Gastrocnemius medialis (tissue), 4 donors: ENCODE results near the gene EGFR. TPM values are rescaled to one million over a fixed set of nuclear protein-coding genes. Genes with fewer than 3 reads are reported as not detected.

Experiments
- ATAC-seq, 2 donors: fragments of 150-250 bp; one replicate each; pipeline ENCODE4 v1.9.1; 2016
- DNase-seq, 2 donors: peaks; one replicate each; pipeline ENCODE4 v3.0.0-alpha.2; 2019
- H3K27ac ChIP-seq, 4 donors: fragments of 200-600 bp; sonication (generic); 1 replicate in 1 of 4; 2 replicates in 3 of 4; pipeline ENCODE4 v1.5.1; 2016 to 2018; ENCODE audit warnings: mild to moderate bottlenecking in 2 of 4, moderate library complexity in 1 of 4
- H3K27me3 ChIP-seq, 3 donors: fragments of 200-600 bp; sonication (generic) in 2 of 3; 1 replicate in 1 of 3; 2 replicates in 2 of 3; pipeline versions ENCODE4 v1.5.1 to v1.6.0; 2016 to 2019; ENCODE audit warnings: mild to moderate bottlenecking in 1 of 3, moderate library complexity in 1 of 3
- H3K36me3 ChIP-seq, 2 donors: fragments of 200-600 bp; sonication (generic) in 1 of 2; one replicate each; pipeline ENCODE4 v1.5.1; 2017 to 2018
- H3K4me1 ChIP-seq, 2 donors: fragments of 200-600 bp; sonication (generic) in 1 of 2; one replicate each; pipeline ENCODE4 v1.5.1; 2016 to 2017; ENCODE audit warnings: mild to moderate bottlenecking in 2 of 2
- H3K4me3 ChIP-seq, 4 donors: fragments of 200-600 bp; sonication (generic) in 3 of 4; 1 replicate in 1 of 4; 2 replicates in 3 of 4; pipeline ENCODE4 v1.5.1; 2016 to 2019; ENCODE audit warnings: mild to moderate bottlenecking in 2 of 4
- H3K9me3 ChIP-seq, 3 donors: fragments of 200-600 bp; sonication (generic) in 2 of 3; 1 replicate in 1 of 3; 2 replicates in 2 of 3; pipeline ENCODE4 v1.5.1; 2016 to 2019
- POLR2A ChIP-seq, 2 donors: fragments of 450-650 bp; IDR thresholded peaks; one replicate each; pipeline ENCODE4 v1.6.1; 2017; ENCODE audit warnings: antibody characterized with exemption in 2 of 2, mild to moderate bottlenecking in 2 of 2, moderate library complexity in 2 of 2
- in situ Hi-C, 4 donors: fragments of 200-750 bp; cut with MboI; loops; one replicate each; pipeline versions ENCODE4 v1.15.0 to v1.8.0; 2017; ENCODE audit warnings: low sequenced_read_pairs in 4 of 4
- intact Hi-C: fragments of 100-400 bp; cut with DNase I; formaldehyde crosslinking; loops from one replicate; pipeline ENCODE4 v1.15.1; 2023; ENCODE audit warnings: low total_unique reads
- total RNA-seq, 4 donors: library from RNA; depleted of rRNA; stranded (reverse); fragments of >200 nt; gene quantifications; one replicate each; pipeline versions ENCODE4 v1.1.0 to v1.2.3, GENCODE V29; 2016
- TF ChIP-seq, protein P1 (sequence below), 5 experiments: fragments of 450-650 bp in 3 of 5; fragments of 200-600 bp in 2 of 5; sonication (generic) in 2 of 5; IDR thresholded peaks in 4 of 5; conservative IDR thresholded peaks in 1 of 5; 1 replicate in 4 of 5; 2 replicates in 1 of 5; pipeline ENCODE4 v1.5.1; 2016 to 2019; ENCODE audit warnings: antibody characterized with exemption in 5 of 5, mild to moderate bottlenecking in 3 of 5, moderate library complexity in 3 of 5

Gene EGFR
- total RNA-seq, 4 donors from 2014 or later = 28.0 to 34.8 (median 29.4) TPM

DNA sequence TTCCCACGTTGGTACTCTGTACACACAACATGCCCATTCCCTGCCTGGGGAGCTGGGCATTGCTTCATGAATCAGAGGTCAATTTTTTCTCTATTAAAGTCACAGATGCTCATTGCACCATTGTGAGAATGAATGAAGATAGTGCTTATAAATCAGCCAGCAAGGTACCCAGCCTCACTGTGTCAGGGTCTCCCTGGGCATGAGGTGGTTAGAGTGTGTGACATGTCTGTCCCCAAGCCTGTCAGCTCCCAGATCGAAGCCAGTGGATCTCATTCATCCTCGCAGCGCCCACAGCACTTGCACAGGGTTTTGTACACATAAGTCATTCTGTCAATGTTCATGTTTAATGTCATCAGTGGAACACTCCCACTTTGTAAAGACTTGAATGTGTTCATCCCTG is 126.8 kb downstream of the EGFR start:
- Histone ChIP-seq H3K4me1 (peaks cover 3 to 14% of the 10 kb centered on the region in 2 donors), H3K36me3 (peaks cover 0 to 25% of the 10 kb centered on the region in 2 donors), H3K27ac (no peak overlapping the region), H3K4me3 (no peak overlapping the region), H3K27me3 (no peaks in the 10 kb centered on the region), H3K9me3 (no peaks in the 10 kb centered on the region)
- intact Hi-C loops = no loop called here
- no peak for DNase-seq
- no peak for ATAC-seq
- in situ Hi-C loops = no loop called here
- TF ChIP-seq, protein P1, sequence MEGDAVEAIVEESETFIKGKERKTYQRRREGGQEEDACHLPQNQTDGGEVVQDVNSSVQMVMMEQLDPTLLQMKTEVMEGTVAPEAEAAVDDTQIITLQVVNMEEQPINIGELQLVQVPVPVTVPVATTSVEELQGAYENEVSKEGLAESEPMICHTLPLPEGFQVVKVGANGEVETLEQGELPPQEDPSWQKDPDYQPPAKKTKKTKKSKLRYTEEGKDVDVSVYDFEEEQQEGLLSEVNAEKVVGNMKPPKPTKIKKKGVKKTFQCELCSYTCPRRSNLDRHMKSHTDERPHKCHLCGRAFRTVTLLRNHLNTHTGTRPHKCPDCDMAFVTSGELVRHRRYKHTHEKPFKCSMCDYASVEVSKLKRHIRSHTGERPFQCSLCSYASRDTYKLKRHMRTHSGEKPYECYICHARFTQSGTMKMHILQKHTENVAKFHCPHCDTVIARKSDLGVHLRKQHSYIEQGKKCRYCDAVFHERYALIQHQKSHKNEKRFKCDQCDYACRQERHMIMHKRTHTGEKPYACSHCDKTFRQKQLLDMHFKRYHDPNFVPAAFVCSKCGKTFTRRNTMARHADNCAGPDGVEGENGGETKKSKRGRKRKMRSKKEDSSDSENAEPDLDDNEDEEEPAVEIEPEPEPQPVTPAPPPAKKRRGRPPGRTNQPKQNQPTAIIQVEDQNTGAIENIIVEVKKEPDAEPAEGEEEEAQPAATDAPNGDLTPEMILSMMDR (IDR thresholded peaks at IDR 0.05 in 4 of 5, conservative IDR thresholded peaks at IDR 0.05 in 1 of 5) = no peak

DNA sequence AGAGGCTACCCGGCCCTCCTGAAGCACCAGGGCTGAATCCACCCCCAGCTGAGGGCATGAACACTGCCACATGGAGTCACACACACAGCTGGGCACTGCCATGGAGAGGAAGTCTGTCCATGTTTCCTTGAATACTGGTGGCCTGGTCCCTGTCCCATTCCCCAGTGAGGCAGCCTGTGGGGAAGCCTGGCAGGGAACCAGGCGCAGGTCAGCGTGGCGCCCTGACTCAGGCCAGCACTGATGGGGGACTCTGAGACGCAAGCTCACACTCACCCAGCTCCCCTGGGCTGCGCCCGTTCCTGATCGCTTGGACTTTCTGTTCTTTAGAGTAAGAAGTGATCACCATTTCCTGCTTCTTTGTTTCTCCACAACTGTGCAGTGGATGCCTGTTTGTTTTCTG is 128.3 kb downstream of the EGFR start:
- Histone ChIP-seq H3K4me1 (peaks cover 11 to 24% of the 10 kb centered on the region in 2 donors), H3K36me3 (peaks cover 0 to 25% of the 10 kb centered on the region in 2 donors), H3K4me3 (no peak overlapping the region), H3K27me3 (no peaks in the 10 kb centered on the region), H3K27ac (no peak overlapping the region), H3K9me3 (no peaks in the 10 kb centered on the region)
- TF ChIP-seq POLR2A (IDR thresholded peaks at IDR 0.05) = no peak
- TF ChIP-seq, protein P1 (IDR thresholded peaks at IDR 0.05 in 4 of 5, conservative IDR thresholded peaks at IDR 0.05 in 1 of 5) = no peak
- DNase-seq (no peak), ATAC-seq (no peak)
- intact Hi-C loops (no loop called here), in situ Hi-C loops (no loop called here)

DNA sequence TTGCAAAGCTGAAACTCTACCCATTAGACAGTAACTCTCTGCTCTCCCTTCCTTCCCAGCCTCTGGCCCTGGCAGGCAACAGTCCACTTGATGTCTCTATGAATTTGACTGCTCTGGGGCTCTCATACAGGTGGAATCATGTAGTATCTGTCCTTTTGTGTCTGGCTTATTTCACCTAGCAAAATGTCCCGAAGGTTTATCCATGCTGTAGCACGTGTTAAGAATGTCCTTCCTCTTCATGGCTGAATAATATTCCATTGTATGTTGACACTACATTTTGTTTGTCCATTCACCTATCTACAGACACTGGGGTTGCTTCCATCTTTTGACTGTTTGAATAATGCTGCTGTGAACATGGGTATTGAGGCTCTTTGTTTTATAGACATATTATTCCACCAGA is 128.9 kb downstream of the EGFR start:
- no peak for TF ChIP-seq POLR2A (IDR thresholded peaks at IDR 0.05)
- TF ChIP-seq, protein P1 (IDR thresholded peaks at IDR 0.05 in 4 of 5, conservative IDR thresholded peaks at IDR 0.05 in 1 of 5) = no peak
- no peak overlapping the region for H3K4me3 ChIP-seq
- H3K27me3 ChIP-seq = no peaks in the 10 kb centered on the region
- H3K4me1 ChIP-seq = peaks cover 11 to 24% of the 10 kb centered on the region in 2 donors
- H3K9me3 ChIP-seq = no peaks in the 10 kb centered on the region
- H3K36me3 ChIP-seq = peaks cover 0 to 18% of the 10 kb centered on the region in 2 donors
- no peak overlapping the region for H3K27ac ChIP-seq
- DNase-seq (no peak), ATAC-seq (no peak)
- intact Hi-C loops (no loop called here), in situ Hi-C loops (no loop called here)

DNA sequence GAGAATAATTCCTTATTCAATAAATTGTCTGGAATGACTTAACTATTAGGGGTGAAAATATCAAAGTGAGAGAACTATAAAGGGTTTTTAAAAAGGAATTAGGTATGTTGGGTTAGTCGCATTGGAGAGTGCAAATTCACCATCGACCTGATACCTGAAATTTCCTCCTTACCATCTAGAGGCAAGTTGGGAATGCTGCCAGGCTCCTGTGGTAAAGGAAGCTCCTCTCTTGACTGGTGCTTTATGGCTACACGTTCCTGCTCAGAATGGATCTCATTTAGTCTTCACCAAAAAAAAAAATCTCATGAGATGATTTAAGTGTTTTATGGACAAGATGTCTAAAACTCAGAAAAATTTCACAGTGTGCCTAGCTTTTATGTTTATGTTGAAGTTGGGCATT is 129.8 kb downstream of the EGFR start:
- Histone ChIP-seq H3K27ac (no peak overlapping the region), H3K4me1 (peaks cover 11 to 24% of the 10 kb centered on the region in 2 donors), H3K4me3 (no peak overlapping the region), H3K27me3 (no peaks in the 10 kb centered on the region), H3K36me3 (peaks cover 0 to 18% of the 10 kb centered on the region in 2 donors), H3K9me3 (no peaks in the 10 kb centered on the region)
- DNase-seq (no peak), ATAC-seq (no peak)
- intact Hi-C loops = no loop called here
- no peak for TF ChIP-seq POLR2A (IDR thresholded peaks at IDR 0.05)
- TF ChIP-seq, protein P1 (IDR thresholded peaks at IDR 0.05 in 4 of 5, conservative IDR thresholded peaks at IDR 0.05 in 1 of 5) = no peak
- in situ Hi-C loops = no loop called here

DNA sequence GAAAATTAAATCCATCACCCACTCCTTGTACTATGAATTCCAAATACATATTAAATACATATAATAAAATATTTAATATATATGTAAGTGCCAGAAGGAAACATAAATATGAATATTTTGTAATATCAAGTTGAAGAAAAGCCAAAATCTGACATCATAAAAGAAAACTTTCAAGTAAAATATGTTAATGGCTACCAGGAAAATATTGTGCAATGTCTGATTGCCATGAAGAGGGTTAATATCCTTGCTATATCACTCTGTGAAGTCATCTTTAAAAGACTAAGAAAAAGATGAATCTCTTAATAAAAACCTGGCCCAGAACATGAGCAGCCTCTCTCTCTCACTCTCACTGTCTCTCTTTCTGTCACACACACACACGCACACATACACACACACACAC is 130.2 kb downstream of the EGFR start:
- Histone ChIP-seq H3K27ac (no peak overlapping the region), H3K27me3 (no peaks in the 10 kb centered on the region), H3K4me3 (no peak overlapping the region), H3K36me3 (peaks cover 0 to 13% of the 10 kb centered on the region in 2 donors), H3K4me1 (peaks cover 11 to 26% of the 10 kb centered on the region in 2 donors), H3K9me3 (no peaks in the 10 kb centered on the region)
- TF ChIP-seq POLR2A (IDR thresholded peaks at IDR 0.05) = no peak
- TF ChIP-seq, protein P1 (IDR thresholded peaks at IDR 0.05 in 4 of 5, conservative IDR thresholded peaks at IDR 0.05 in 1 of 5) = no peak
- in situ Hi-C loops = no loop called here
- no peak for ATAC-seq
- intact Hi-C loops = no loop called here
- DNase-seq = no peak
